GM12878 (cell line): ENCODE measurements around the gene CRAMP1.
"Not testable (repeated sequence)": the region's sequence is repeated elsewhere in the genome, so short reads cannot be mapped to it uniquely, and the experiment has no call there.

Source experiments
- CHD2 ChIP-seq: IDR thresholded peaks from 2 replicates; pipeline ENCODE4 v1.6.1; 2011; ENCODE audit warnings: low read depth, low read length, improper control_type of control experiment, borderline replicate concordance
- CREM ChIP-seq: IDR thresholded peaks from 2 replicates; pipeline ENCODE4 v1.6.1; 2014; ENCODE audit warnings: antibody characterized with exemption, low read depth
- CTCF ChIP-seq, 3 experiments: IDR thresholded peaks in 2 of 3; conservative IDR thresholded peaks in 1 of 3; 2 replicates each; pipeline ENCODE4 v1.5.1; 2011; ENCODE audit warnings: low read depth in 3 of 3, low read length in 3 of 3, mild to moderate bottlenecking in 3 of 3, control low read depth in 2 of 3, moderate library complexity in 2 of 3, inconsistent platforms in 1 of 3, mixed read lengths in 1 of 3; ENCODE audit not compliant: control insufficient read depth in 2 of 3, insufficient read depth in 1 of 3; ENCODE audit errors: extremely low read depth in 1 of 3
- E2F4 ChIP-seq: IDR thresholded peaks from 2 replicates; pipeline ENCODE4 v1.6.1; 2012; ENCODE audit warnings: low read depth, low read length, improper control_type of control experiment
- EP300 ChIP-seq, 2 experiments: fragments of 150-350 bp in 1 of 2; IDR thresholded peaks; 2 replicates each; pipeline ENCODE4 v1.6.1; 2011 to 2012; ENCODE audit warnings: low read depth in 2 of 2, low read length in 2 of 2, borderline replicate concordance in 1 of 2, improper control_type of control experiment in 1 of 2, inconsistent platforms in 1 of 2; ENCODE audit not compliant: control insufficient read depth in 1 of 2
- FOXM1 ChIP-seq: IDR thresholded peaks from 2 replicates; pipeline ENCODE4 v1.6.1; 2012; ENCODE audit warnings: low read depth, mild to moderate bottlenecking, inconsistent platforms, low read length, moderate library complexity
- GABPA ChIP-seq: IDR thresholded peaks from 2 replicates; pipeline ENCODE4 v1.6.1; 2014; ENCODE audit warnings: antibody characterized with exemption, low read depth, mild to moderate bottlenecking, inconsistent platforms
- MAX ChIP-seq: IDR thresholded peaks from 2 replicates; pipeline ENCODE4 v1.6.1; 2012; ENCODE audit warnings: low read depth, low read length, improper control_type of control experiment
- MXI1 ChIP-seq: fragments of 150-350 bp; IDR thresholded peaks from 2 replicates; pipeline ENCODE4 v1.6.1; 2011; ENCODE audit warnings: low read depth, mild to moderate bottlenecking, inconsistent platforms, low read length, improper control_type of control experiment
- POLR2A ChIP-seq: IDR thresholded peaks from 2 replicates; pipeline ENCODE4 v1.6.1; 2011; ENCODE audit warnings: low read depth, mild to moderate bottlenecking, low read length
- RAD21 ChIP-seq: IDR thresholded peaks from 2 replicates; pipeline ENCODE4 v1.6.1; 2011; ENCODE audit warnings: mild to moderate bottlenecking, low read depth, low read length, moderate library complexity; ENCODE audit not compliant: insufficient read depth
- TAF1 ChIP-seq: IDR thresholded peaks from 2 replicates; pipeline ENCODE4 v1.6.1; 2011; ENCODE audit warnings: mild to moderate bottlenecking, low read depth, low read length, borderline replicate concordance
- USF1 ChIP-seq: IDR thresholded peaks from 2 replicates; pipeline ENCODE4 v1.6.1; 2011; ENCODE audit warnings: borderline replicate concordance, low read depth, mild to moderate bottlenecking, moderate library complexity, mixed read lengths, low read length; ENCODE audit not compliant: insufficient read depth; ENCODE audit errors: extremely low read length
- ZSCAN29 ChIP-seq: fragments of 450-650 bp; IDR thresholded peaks from 2 replicates; pipeline ENCODE4 v1.6.1; 2017; ENCODE audit warnings: mild to moderate bottlenecking, moderate library complexity

GRCh38 chr16:1719559-1720229 is 107.5 kb downstream of the CRAMP1 start:
- not testable (repeated sequence) for TF ChIP-seq POLR2A; FOXM1; CREM; CTCF (IDR thresholded peaks at IDR 0.05 in 2 of 3, conservative IDR thresholded peaks at IDR 0.05 in 1 of 3; ENCODE audit: control insufficient read depth in 2 of 3, extremely low read depth in 1 of 3, insufficient read depth in 1 of 3, low read depth in 3 of 3, low read length in 3 of 3); E2F4; MAX; USF1; ZSCAN29; GABPA; EP300 (IDR thresholded peaks at IDR 0.05; ENCODE audit: borderline replicate concordance in 1 of 2, control insufficient read depth in 1 of 2, low read depth in 2 of 2, low read length in 2 of 2); RAD21; CHD2; TAF1; MXI1
